Neuronal stem cell (in vitro differentiated cells): ENCODE measurements around the gene HERC5.
"Not testable (repeated sequence)": the region's sequence is repeated elsewhere in the genome, so short reads cannot be mapped to it uniquely, and the experiment has no call there.

Source experiments
- DNase-seq: peaks from one replicate; pipeline ENCODE4 v3.0.0-alpha.2; 2013; ENCODE audit warnings: low spot score
- H2AFZ ChIP-seq: one replicate; pipeline ENCODE4 v1.6.1; 2013; ENCODE audit warnings: mild to moderate bottlenecking, low read length, inconsistent platforms
- H2AK5ac ChIP-seq: 2 replicates; pipeline ENCODE4 v1.6.1; 2013; ENCODE audit warnings: low read depth, mild to moderate bottlenecking, inconsistent platforms, low read length, moderate library complexity, mixed read lengths
- H2BK120ac ChIP-seq: 2 replicates; pipeline ENCODE4 v1.6.1; 2013; ENCODE audit warnings: low read depth, mild to moderate bottlenecking, inconsistent platforms, low read length, moderate library complexity, mixed read lengths
- H2BK12ac ChIP-seq: one replicate; pipeline ENCODE4 v1.6.1; 2013; ENCODE audit warnings: low read length, inconsistent platforms
- H2BK15ac ChIP-seq: 2 replicates; pipeline ENCODE4 v1.6.1; 2013; ENCODE audit warnings: mild to moderate bottlenecking, low read length, inconsistent platforms, mixed read lengths
- H2BK5ac ChIP-seq: one replicate; pipeline ENCODE4 v1.6.1; 2013; ENCODE audit warnings: inconsistent platforms, mild to moderate bottlenecking, low read length, moderate library complexity
- H3K14ac ChIP-seq: one replicate; pipeline ENCODE4 v1.6.1; 2013; ENCODE audit warnings: low read length, inconsistent platforms
- H3K18ac ChIP-seq: 2 replicates; pipeline ENCODE4 v1.6.1; 2013; ENCODE audit warnings: low read length, inconsistent platforms
- H3K23ac ChIP-seq: 2 replicates; pipeline ENCODE4 v1.6.1; 2013; ENCODE audit warnings: low read depth, mild to moderate bottlenecking, mixed read lengths, low read length, inconsistent platforms; ENCODE audit not compliant: poor library complexity
- H3K27ac ChIP-seq: replicated peaks from 3 replicates; pipeline ENCODE4 v1.5.1; 2013; ENCODE audit warnings: low read length, inconsistent platforms
- H3K27me3 ChIP-seq, 3 experiments: 2 replicates each; pipeline ENCODE4 v1.6.1; 2013; ENCODE audit warnings: low read length in 3 of 3, mild to moderate bottlenecking in 2 of 3, inconsistent platforms in 1 of 3, low read depth in 1 of 3, mixed read lengths in 1 of 3, moderate library complexity in 1 of 3; ENCODE audit not compliant: control insufficient read depth in 3 of 3, insufficient read depth in 3 of 3
- H3K36me3 ChIP-seq, 2 donors: replicated peaks in 1 of 2; 2 replicates each; pipeline ENCODE4 v1.6.1; 2013; ENCODE audit warnings: low read length in 2 of 2; ENCODE audit not compliant: control insufficient read depth in 2 of 2, insufficient read depth in 2 of 2
- H3K4ac ChIP-seq: 2 replicates; pipeline ENCODE4 v1.6.1; 2013; ENCODE audit warnings: inconsistent platforms, mild to moderate bottlenecking, low read length, moderate library complexity
- H3K4me1 ChIP-seq, 2 donors: 1 replicate in 1 of 2; 2 replicates in 1 of 2; pipeline ENCODE4 v1.6.1; 2013; ENCODE audit warnings: low read length in 2 of 2, low read depth in 1 of 2; ENCODE audit not compliant: control insufficient read depth in 2 of 2, insufficient read depth in 1 of 2
- H3K4me2 ChIP-seq: one replicate; pipeline ENCODE4 v1.6.1; 2013; ENCODE audit warnings: mild to moderate bottlenecking, low read length, inconsistent platforms; ENCODE audit not compliant: insufficient read depth, poor library complexity, severe bottlenecking
- H3K4me3 ChIP-seq, 2 donors: 2 replicates each; pipeline ENCODE4 v1.5.1; 2013; ENCODE audit warnings: low read length in 2 of 2, mild to moderate bottlenecking in 2 of 2, inconsistent platforms in 1 of 2, moderate library complexity in 1 of 2
- H3K79me1 ChIP-seq: one replicate; pipeline ENCODE4 v1.6.1; 2013; ENCODE audit warnings: low read depth, mild to moderate bottlenecking, inconsistent platforms, low read length, moderate library complexity
- H3K9ac ChIP-seq: one replicate; pipeline ENCODE4 v1.6.1; 2013; ENCODE audit warnings: mild to moderate bottlenecking, low read depth, low read length, inconsistent platforms; ENCODE audit not compliant: poor library complexity
- H3K9me3 ChIP-seq, 2 donors: replicated peaks in 1 of 2; 2 replicates each; pipeline versions ENCODE3 to v1.6.1; 2013; ENCODE audit warnings: low read length in 2 of 2, mild to moderate bottlenecking in 2 of 2, inconsistent platforms in 1 of 2, low read depth in 1 of 2, mixed read lengths in 1 of 2, moderate library complexity in 1 of 2; ENCODE audit not compliant: control insufficient read depth in 2 of 2, insufficient read depth in 1 of 2
- H4K8ac ChIP-seq: one replicate; pipeline ENCODE4 v1.6.1; 2013; ENCODE audit warnings: low read depth, mild to moderate bottlenecking, inconsistent platforms, low read length, moderate library complexity
- H4K91ac ChIP-seq: one replicate; pipeline ENCODE4 v1.6.1; 2013; ENCODE audit warnings: low read length, low read depth, mild to moderate bottlenecking, inconsistent platforms; ENCODE audit not compliant: poor library complexity
- WGBS, 2 donors: extraction: QIAGEN DNeasy Blood & Tissue Kit; methylation state at CpG; one replicate each; pipeline ENCODE4 v1.1.7; 2013; ENCODE audit warnings: missing lambda C conversion rate in 2 of 2, mixed read lengths in 1 of 2; ENCODE audit not compliant: insufficient read length in 2 of 2, insufficient replicate concordance in 1 of 2; ENCODE audit errors: extremely low coverage in 2 of 2; 5-methylcytosine and 5-hydroxymethylcytosine counted together

HERC5 gene

GRCh38 chr4:88537709-88538108, 80.8 kb downstream of the HERC5 start:
- H2AK5ac ChIP-seq = no peak overlapping the region
- no peak overlapping the region for H3K4ac ChIP-seq
- H2BK120ac ChIP-seq = no peak overlapping the region
- no peak overlapping the region for H3K4me2 ChIP-seq
- H3K4me1 ChIP-seq = peaks cover 0 to 1% of the 10 kb centered on the region in 2 donors
- no peaks in the 10 kb centered on the region for H3K9me3 ChIP-seq
- peaks cover 0 to 6% (median 0%) of the 10 kb centered on the region in 3 experiments for H3K27me3 ChIP-seq
- no peaks in the 10 kb centered on the region for H3K79me1 ChIP-seq
- H3K18ac ChIP-seq = no peak overlapping the region
- H3K14ac ChIP-seq = no peak overlapping the region
- H3K27ac ChIP-seq = no peak overlapping the region
- H2BK15ac ChIP-seq = no peak overlapping the region
- H2BK12ac ChIP-seq = no peak overlapping the region
- no peak for DNase-seq
- no peak overlapping the region for H3K23ac ChIP-seq
- H2AFZ ChIP-seq = no peak overlapping the region
- H4K8ac ChIP-seq = no peak overlapping the region
- H3K36me3 ChIP-seq = no peaks in the 10 kb centered on the region
- H2BK5ac ChIP-seq = no peak overlapping the region
- no peak overlapping the region for H4K91ac ChIP-seq
- H3K4me3 ChIP-seq = no peak overlapping the region
- no peak overlapping the region for H3K9ac ChIP-seq
- no CpG with 5 or more reads among the region's 1 CpG for WGBS, 2 donors

GRCh38 chr4:88539322-88540068, 82.6 kb downstream of the HERC5 start:
- H3K4me2 ChIP-seq, DNase-seq, H2AK5ac ChIP-seq, H2BK12ac ChIP-seq, H2BK120ac ChIP-seq, H3K4ac ChIP-seq, H3K4me1 ChIP-seq, H2BK15ac ChIP-seq, H4K8ac ChIP-seq, H3K18ac ChIP-seq, H2BK5ac ChIP-seq, H3K14ac ChIP-seq, H3K9me3 ChIP-seq, H3K9ac ChIP-seq, H3K36me3 ChIP-seq, H3K27ac ChIP-seq, H3K23ac ChIP-seq, H3K27me3 ChIP-seq, H3K4me3 ChIP-seq, H4K91ac ChIP-seq, H3K79me1 ChIP-seq: not testable (repeated sequence)
- peak overlapping the region; percentile 82 for H2AFZ ChIP-seq
- no CpG with 5 or more reads among the region's 9 CpGs for WGBS, 2 donors

GRCh38 chr4:88549815-88550214, 92.9 kb downstream of the HERC5 start:
- Histone ChIP-seq H3K14ac (no peak overlapping the region), H3K27ac (no peak overlapping the region), H3K23ac (no peak overlapping the region), H4K91ac (no peak overlapping the region), H4K8ac (no peak overlapping the region), H3K27me3 (no peaks in the 10 kb centered on the region), H2BK12ac (no peak overlapping the region), H3K4ac (no peak overlapping the region), H2BK5ac (no peak overlapping the region), H2AFZ (no peak overlapping the region), H2AK5ac (no peak overlapping the region), H3K9me3 (no peaks in the 10 kb centered on the region), H3K9ac (no peak overlapping the region), H3K4me3 (no peak overlapping the region), H2BK120ac (no peak overlapping the region), H2BK15ac (no peak overlapping the region), H3K18ac (no peak overlapping the region), H3K79me1 (no peaks in the 10 kb centered on the region), H3K4me2 (no peak overlapping the region), H3K4me1 (no peaks in the 10 kb centered on the region), H3K36me3 (no peaks in the 10 kb centered on the region)
- DNase-seq = no peak
- WGBS, 2 donors = no CpG with 5 or more reads among the region's 7 CpGs
